GM19193 (cell line): ENCODE measurements around the gene SERPINB6.

ENCODE experiments used
- POLR2A ChIP-seq: IDR thresholded peaks from 4 replicates; pipeline ENCODE4 v1.6.1; 2011; ENCODE audit not compliant: insufficient read depth, insufficient read length; ENCODE audit errors: extremely low read depth

Gene SERPINB6

DNA sequence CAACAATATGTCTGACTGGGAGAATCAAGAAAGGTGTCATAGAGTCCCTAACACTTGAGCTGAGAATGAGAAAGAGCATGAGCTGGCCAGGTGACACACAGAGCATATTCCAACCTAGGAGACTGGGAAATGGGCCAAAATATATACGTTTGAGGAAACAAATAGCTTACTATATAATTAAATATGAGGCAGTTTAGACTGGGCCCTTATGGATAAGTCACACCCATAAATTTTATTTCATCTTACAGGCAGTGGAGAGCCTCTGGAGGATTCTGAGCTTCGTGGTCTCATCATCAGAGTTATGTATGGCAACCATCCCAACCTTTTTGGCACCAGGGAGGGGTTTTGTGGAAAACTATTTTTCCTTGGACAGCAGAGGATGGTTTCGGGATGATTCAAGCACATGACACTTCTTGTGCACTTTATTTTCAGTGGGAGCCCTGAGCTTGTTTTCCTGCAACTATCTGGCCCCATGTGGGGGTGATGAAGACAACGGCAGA lies 15.4 kb upstream of the SERPINB6 start:
- TF ChIP-seq POLR2A = no peak

DNA sequence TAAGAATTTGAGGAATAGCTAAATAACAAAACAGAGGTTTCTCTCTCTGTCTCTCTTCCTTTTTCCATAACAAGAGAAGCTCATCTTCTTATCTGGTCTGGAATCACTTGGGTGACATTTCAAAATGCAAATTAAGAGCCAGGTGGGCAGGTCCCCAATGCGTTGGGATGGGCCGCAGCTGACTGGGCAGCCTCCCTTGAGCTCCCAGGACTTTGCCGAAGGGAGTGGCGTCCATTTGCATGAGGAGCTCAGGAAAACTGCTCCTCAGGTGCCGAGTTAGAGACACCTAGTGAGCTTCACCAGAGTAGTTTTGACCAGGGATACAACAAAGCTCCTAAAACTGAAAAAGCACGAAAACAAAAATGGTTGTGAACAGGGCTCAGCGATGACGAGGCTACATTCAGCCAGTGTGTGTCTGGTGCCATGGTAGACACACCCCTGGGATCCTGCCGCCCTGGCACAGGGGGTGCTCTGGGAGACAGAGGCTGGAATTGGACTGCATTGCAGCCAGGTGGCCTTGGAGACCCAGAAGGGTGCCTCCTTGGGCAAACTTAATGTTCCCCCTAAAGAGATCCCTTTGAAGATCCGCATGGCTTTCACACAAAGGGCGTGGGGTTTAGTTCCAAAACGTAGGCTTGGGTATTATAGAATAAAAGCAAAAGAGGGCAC lies 13.5 kb upstream of the SERPINB6 start:
- TF ChIP-seq POLR2A = no peak

DNA sequence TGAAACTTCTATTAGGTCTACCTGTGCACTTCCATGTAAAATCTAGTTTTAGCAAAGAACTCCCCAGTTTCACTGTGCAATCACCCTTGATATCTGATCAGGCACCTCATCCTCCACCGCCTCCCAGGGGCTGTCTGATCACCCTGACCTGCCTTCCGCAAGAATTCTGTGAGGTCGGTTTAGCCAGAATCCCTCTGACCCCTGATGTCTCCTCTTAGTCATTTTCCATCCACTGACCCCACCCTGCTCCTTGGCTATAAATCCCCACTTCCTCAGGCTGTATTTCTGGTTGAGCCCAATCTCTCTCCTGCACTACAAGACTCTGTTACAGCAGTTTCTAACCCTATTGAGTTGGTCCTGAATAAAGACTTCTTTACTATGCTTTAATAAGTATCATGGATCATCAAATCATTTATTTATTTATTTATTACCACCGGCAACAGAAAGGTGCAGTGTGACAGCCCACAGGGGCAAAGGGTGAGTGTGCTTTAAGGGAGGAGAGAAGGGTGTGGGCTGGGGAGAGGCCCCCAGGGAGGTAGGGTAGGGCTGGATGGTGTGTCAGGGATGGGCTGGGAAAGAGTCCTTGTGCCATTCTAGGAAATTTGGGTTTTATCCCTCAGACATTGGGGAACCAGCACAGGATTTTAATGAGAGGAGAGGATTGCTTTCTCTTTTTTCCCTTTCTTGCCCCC lies 11.2 kb upstream of the SERPINB6 start:
- no peak for TF ChIP-seq POLR2A

DNA sequence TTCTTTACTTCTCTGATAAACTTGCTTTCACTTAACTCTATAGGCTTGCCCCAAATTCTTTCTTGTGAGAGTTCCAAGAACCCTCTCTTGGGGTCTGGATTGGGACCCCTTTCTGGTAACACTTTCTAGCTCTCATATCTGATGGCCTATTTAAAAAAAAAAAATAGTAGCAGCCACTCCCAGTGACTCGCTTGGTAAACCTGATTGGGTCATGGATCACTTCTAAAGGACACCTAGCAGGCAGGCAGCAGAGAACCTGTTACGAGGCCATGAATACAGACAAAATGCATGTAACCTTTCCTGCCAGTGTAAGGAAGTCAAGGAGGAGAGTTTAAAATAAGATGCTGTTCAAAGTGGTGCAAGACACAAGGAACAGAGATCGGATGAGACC lies 9.1 kb upstream of the SERPINB6 start:
- TF ChIP-seq POLR2A = no peak

DNA sequence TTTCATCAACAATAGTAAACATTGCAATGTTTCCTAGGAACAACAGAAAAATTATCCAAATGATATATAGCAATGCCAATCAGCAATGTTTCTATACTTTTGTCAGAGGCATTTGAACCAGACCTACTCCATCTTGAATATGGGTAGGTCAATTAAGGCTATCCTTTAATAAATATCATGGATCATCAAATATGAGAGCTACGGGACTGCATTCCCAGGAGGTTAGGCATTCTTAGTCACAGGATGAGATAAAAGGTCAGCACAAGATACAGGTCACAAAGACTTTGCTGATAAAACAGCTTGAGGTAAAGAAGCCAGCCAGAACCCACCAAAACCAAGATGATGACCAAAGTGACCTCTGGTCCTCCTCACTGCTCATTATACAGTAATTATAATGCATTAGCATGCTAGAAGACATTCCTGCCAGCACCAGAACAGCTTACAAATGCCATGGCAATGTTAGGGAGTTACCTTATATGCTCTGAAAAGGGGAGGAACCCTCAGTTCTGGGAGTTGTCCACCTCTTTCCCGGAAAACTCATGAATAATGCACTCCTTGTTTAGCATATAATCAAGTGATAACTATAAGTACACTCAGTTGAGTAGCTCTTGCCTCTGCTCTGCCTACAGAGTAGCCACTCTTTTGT lies 8.6 kb upstream of the SERPINB6 start:
- TF ChIP-seq POLR2A = no peak

DNA sequence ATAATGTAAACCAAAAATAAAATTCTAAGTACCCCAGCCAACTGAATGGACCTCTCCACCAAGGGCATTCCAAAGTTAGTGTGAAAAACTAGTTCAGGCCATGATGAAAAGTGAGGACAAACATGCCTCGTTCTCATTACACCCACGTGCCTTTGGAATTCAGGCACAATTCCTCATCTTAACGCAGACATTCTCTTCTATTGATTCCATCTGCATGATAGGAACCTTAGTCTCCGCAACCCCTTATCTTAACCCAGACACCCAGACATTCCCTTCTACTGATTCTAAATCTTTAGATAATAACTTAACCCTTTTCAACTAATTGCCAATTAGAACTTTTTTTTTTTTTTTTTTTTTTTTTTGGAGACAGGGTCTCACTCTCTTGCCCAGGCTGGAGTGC lies 7.6 kb upstream of the SERPINB6 start:
- no peak for TF ChIP-seq POLR2A

DNA sequence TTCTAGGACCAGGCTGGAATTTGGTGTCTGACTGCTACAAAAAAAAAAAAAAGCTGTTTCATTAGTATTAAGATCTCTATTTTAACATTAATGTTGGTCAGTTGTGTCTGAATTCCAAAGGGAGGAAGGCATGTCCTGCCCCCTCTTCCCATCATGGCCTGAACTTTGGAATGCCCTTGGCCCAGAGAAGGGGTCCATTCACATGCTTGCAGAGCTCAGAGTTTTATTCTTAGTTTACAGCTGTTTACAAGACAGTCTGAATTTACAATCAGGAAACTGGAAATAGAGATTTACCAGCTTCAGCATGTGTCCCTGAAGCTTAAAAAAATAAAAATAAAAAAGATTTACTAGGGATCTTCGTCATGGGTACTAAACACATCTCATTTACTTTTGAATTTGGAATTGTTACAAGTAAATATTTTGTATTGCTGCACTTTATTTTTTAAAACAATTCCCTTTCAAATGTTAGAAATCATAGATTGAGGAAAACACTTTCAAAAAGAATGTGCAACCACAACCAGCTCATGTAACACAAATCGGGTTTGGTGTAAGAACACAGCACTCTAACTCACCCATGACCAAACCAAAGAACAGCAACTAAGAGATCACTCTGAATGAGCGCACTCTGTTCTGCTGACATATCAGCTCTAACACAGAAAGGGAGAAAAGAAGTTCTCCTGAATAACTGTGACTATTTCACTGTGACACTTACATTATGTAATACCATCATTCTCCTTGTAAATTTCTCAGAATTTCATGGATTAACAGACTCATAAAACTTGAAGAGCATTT lies 6.6 kb upstream of the SERPINB6 start:
- no peak for TF ChIP-seq POLR2A

DNA sequence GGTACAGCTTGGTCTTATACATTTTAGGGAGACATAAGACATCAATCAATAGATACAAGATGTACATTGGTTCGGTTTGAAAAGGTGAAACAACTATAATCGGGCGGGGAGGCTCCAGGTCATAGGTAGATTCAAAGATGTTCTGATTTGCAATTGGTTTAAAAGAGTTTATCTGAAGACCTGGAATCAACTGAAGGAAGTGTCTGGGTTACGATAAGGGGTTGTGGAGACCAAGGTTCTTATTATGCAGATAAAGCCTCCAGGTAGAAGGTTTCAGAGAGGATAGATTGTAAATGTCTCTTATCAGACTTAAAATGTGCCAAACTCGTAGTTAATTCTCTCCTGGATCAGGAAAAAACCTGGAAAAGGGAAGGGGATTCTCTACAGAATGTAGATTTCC lies 5.9 kb upstream of the SERPINB6 start:
- TF ChIP-seq POLR2A = no peak

DNA sequence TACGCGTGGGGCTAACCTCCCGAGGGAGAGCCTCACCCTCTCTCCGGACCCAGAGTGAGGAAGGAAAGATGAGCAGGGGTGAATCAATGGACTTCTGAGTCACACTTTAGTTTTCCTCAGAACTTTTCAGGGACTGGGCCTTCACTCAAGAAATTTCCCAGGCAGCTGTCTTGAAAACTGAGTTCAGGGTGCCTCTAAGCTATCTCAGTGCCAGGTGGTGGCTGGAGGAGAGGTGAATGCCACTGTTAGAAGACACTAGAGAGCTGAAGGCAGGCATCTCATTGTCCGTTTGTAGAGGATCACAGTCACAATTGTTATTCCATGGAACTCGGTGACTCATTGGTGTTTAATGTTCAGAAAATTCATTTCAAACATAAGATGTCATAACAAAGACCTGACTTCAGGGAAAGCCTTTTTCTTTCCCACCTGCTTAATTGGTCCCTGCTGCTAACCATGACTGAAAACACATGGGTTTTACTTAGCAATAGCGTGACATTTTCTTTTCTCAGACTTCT lies 5.3 kb upstream of the SERPINB6 start:
- no peak for TF ChIP-seq POLR2A

DNA sequence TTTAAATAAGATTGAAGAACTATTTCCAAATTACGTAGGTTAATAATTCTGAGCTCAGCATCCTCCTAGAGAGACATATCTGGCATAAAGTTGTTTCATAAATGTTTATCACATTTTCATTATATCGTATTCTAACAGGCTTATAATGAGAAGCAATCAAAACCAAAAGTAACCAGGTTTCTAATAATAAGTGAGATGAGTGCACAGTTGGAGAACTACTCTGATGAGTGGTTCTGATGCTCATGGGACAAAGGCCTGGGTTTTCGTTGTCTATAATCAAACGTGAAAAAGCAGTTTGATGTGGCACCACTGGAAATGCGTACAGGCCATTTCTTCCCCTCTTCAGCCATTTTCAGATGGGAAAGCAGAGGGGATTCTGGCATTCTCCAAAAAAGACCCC lies 4.7 kb upstream of the SERPINB6 start:
- no peak for TF ChIP-seq POLR2A

DNA sequence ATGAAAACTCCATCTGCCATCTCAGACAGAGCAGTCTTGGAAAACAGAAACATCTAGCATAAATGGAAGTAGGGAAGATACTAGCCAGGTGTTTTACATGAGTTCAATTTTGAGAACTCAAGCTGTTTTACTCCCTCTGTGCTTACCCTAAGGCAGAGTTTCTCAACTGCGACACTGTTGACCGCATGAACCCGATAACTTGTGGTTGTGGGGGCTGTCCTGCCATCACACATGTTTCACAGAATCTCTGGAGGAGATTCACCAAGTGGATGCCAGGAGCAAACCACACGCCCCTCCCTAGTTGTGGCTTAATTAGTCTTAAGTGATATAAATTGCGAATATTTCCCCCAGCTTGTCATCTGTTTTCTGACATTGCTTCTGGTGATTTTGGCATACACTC lies 2.3 kb upstream of the SERPINB6 start:
- TF ChIP-seq POLR2A = no peak

DNA sequence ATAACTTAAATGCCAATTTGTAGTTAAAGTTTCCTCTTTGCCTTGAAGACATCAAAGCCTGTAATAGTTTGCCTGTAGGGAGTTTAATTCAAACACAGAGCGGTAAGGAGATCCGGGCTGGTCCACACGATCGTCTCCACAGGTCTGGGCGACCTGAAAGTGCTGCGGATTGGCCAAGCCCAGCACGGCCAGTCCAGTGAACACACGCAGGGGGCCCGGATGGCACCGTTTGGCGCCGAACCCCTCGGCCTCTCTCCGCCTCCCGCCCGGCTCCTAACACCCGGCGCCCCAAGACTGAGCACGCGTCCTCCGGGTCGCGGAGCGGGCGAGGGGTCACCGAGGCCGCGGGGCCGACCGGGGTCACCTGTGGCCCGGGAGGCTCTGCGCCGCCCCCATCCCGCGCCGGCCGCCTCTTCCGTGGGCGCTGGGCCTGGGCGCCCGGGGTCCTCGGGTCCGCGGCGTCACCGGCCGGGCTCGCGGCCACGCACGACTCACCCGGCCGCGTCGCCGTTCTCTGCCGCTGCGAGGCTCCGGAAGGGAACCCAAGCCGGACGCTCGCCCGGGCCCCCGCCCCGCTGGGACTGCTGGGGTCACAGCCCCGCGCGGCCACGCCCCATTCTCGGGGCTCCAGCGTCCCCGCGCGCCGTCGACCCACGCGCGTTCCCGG lies 481 bp downstream of the SERPINB6 start:
- TF ChIP-seq POLR2A = no peak

DNA sequence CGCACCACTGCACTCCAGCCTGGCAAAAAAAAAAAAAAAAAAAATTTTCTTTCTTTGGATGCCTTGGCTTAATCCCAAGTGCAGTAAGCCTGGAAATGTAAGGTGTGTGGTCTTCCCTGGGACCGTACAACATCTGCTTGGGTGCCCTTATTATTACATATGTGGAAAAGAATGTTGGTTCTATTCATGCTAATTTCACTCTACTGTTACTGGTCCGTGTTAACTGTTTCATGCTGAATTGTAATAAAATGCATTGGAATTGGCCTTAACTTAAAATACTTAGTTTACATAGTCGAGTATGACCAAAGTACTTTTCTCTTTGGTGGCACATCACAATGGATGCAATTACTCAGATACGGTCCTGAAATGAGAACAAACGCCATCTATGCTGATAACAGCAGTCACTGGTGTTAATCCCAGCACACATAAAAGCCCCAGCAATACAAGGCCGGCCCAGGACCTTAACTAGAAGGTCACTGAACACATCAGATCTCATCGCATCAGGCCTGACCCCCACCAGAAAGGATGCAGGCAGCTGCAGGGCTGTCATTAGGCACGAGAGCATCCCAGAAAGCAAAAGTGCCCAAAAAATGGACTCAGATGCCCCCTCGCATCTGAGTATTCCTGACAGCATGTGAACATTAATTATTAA lies 1.2 kb downstream of the SERPINB6 start:
- no peak for TF ChIP-seq POLR2A

DNA sequence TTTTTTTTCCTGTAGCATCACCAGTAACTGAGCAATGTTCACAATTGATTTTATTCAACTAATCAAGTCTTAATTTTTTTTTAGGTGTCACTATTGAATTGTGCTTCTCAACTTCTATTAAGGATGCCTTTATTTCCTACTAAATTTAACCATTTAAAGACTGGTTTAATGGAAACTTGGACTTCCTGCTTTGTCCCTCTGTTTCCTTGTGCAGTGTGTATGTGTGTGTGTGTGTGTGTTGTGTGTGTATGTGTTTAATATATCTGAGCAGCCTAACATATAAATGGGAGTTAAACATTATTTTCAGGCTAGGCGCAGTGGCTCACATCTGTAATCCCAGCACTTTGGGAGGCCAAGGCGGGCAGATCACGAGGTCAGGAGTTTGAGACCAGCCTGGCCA lies 1.8 kb downstream of the SERPINB6 start:
- no peak for TF ChIP-seq POLR2A

DNA sequence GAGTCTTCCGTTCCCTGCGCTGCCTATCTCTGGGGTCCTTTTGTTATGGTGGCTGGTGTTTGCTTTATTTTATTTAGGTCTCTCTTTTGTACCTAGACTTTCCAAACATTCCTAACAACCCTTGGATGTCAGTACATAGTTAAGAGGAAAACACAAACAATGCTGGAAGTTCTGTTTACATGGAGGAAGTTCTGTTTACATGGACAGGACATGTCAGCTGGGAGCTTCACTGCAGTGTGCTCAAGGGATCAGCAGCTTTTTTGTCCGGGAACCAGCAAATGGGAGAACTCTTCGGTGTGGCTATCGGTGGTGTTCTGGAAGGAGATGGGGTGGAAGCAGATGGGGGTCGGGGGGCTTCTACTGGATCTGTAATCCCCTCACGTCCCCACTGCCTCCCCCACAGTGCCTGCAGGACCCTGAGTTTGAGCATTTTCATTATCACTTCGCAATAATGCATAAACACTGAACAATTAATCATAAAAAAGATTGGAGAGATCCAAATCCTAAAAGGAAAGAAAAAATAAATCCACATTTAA lies 2.7 kb downstream of the SERPINB6 start:
- no peak for TF ChIP-seq POLR2A

DNA sequence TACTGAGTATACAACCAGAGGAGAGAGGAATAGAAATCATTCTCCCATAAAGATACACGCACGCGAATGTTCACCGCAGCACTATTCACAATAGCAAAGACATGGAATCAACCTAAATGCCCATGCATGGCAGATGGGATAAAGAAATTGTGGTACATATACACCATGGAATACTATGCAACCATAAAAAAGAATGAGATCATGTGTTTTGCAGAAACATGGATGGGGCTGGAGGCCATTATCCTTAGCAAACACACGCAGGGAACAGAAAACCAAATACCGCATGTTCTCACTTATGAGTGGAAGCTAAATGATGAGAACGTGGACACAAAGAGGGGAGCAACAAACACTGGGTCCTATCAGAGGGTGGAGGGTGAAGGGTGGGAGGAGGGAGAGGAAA lies 3.4 kb downstream of the SERPINB6 start:
- no peak for TF ChIP-seq POLR2A
